ENCODE measurements around the gene BPHL.

GRCh38 chr6:3190779-3191178, 72.3 kb downstream of the BPHL start:
- no peak for TF ChIP-seq CTCF (IDR thresholded peaks at IDR 0.05)
- no peak for TF ChIP-seq POLR2A (IDR thresholded peaks at IDR 0.05)

Measured in sigmoid colon (tissue), 3 donors.